GM18907 (cell line): ENCODE measurements around the gene ESR2.

ENCODE experiments used
- ATAC-seq: cut with Tn5 transposase; IDR thresholded peaks from one replicate; pipeline ENCODE4 v1.9.1; 2021; ENCODE audit warnings: mild to moderate bottlenecking, moderate library complexity; ENCODE audit not compliant: unreplicated experiment

Gene ESR2

DNA sequence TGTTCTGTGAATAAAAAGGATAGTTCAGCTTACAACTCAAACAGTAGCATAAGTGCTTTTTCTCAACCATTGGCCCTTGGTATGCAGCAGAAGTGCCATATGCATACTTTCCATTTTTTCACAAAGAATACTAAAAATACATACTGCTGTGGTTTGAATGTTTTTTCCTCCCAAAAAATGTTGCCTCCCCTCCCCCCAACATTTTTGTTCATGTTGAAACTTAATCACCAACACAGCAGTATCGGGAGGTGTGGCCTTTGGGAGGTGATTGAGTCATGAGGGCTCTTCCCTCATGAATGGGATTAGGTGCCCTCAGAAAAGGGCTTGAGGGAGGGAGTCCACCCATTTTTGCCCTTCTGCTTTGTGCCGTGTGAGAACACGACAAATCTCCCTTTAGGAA lies 198.6 kb downstream of the ESR2 start:
- no peak for ATAC-seq

DNA sequence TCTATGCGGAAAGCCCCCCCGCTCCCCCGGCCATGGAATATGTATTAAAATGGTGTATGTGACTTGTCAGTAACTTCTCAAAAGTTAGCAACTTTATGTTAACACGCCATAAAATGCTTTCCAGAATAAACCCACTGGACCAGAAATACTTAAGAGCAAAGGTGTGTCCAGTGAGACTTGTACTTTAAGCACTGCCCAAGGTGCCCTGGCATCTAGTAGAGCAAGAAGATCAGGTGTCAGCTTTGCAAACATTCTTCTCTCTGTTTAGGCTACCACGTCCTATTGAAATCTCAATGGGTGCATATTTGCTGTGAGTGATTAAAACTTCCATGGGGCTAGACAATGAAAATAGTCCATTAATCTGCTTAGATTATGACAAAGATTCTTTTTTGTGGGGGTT lies 201.2 kb downstream of the ESR2 start:
- no peak for ATAC-seq

DNA sequence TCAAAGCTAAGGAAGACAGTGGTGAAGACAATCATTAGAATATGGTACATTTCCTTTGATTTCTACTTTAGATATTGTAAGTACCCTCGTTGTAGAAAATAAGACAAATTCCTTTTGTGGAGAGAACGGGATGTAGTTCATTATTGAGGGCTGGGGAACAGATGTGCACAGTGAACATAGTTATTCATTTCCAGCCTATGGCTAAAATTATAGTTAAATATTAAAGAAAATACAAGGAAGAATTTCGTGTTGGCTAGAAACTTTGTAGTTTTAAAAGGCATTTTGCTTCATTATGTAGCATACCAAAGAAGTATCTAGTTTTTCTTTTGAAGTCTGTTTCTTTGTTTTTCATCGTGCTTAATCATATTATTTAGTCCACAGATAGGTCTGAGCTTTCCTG lies 201.8 kb downstream of the ESR2 start:
- ATAC-seq = no peak

DNA sequence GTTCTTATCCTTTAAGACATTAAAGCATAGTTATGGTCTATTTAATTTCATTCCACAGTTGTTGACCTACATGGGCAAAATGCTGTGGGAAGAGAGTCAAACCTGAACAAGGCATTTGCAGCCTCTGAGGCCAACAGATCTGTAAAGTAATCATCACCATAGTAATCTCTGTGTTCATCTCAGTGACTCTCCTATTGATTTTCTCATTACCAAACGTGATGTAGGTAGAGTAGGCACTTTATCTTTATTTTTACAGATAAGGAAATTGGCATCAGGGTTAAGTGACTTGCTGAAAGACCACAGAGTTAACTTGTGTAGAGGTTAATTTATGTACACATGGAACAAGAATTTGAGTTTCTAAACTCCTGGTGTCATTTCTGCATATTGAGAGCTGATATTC lies 203.0 kb downstream of the ESR2 start:
- ATAC-seq = no peak

DNA sequence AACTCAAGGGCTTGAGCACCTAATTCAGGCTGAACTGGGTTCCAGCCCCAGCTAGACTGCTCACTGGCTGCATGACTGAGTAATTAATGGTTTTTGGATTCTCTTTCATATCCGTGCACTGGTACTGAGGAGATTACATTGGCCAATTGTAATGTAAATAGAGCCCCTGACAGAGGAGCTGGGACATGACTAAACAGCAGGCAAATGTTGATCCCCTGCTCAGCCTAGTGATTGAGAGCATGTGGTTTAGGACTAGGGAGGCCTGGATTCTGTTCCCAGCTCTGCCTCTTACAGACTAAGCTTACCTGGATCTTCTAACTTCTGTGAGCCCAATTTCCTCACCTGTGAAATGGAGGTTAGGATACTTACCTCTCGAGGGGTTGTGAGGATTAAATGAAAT lies 204.3 kb downstream of the ESR2 start:
- ATAC-seq = no peak

DNA sequence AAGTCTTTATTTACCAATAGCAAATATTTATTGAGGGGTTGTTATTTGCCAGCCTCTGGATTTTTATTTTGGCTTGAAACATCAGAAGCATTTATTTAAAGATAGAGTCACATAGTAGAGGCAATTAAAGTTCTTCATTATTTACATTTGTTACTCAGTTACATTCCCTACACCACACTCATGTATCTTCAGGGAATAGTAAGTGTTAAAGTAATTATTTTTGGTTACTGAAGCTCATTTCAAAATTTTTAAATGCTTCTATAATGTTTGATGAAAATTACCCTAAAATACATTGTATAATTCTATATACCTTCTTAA lies 205.6 kb downstream of the ESR2 start:
- ATAC-seq = no peak

DNA sequence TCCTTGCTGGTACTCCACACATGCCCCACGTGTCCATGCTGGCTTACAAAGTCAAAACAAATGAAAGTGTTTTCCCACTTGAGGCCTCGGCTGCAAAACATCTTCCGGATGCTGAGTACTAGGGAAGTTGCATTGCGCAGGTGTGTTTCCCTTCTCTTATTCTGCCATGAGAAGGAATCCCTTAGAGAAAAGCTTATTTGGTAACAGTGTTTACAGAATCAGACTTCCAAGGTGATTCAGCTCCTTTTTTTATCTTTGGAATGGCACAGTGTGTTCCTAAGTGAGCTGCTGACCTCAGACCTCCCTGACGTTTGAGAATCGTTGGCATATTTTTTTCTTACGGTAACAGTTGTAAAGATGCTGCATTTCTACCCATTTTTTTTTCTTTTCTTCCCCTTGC lies 211.3 kb downstream of the ESR2 start:
- ATAC-seq = no peak

DNA sequence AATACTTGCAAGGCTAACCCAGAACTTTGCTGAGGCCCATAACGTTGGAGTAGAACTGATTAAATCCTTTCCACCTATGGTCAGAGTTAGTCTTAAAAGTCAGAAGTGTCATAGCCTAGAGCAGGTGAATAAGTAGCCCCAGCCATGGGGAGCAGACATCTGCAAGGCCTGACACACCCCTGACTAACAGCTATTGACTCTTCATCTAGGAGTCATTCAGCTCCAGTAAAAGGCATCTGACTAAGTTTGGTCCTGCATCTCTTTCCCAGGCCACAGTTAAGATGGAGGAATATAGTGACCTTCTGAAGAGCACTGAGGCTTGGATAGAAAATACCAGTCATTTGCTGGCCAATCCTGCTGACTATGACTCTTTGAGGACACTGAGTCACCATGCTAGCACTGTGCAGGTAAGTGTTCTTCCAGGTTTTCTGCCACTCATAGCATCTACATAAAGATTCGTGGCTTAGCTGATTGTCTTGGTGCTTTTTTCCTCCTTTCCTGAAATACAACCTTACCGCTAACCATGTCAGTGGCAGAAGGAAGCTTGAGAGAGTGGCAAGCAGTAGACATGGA lies 212.9 kb downstream of the ESR2 start:
- no peak for ATAC-seq

DNA sequence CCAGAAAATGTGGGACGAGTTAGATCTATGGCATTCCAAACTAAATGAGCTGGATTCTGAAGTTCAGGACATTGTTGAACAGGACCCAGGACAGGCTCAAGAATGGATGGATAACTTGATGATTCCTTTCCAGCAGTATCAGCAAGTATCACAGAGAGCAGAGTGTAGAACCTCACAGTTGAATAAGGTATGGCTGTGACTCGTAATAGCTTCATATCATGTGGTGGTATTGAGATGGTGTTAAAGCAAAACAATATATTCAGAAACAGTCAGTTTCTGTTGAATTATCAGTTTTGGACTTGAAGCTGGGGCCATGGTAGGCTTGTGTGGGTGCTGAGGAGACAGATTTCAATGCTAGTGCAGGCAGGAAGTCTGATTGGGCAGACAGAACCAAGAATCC lies 213.7 kb downstream of the ESR2 start:
- no peak for ATAC-seq

DNA sequence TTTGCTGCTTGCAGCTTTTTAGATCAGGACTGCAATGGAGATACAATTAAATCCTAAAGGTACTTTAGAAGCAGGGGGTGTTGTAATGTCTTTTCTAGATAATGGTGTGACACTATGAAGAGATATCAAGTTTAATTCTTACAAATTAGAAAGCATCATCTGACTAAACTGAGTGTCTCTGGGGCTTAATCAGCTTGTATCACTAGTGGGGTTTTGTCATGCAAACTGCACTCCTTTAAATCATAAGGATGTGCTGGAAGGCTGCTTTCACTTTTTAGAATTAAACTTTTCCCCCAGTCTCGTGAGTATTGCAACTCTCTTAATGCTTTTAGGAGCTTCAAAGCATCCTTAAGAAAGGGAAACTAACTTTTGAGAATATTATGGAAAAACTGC lies 218.6 kb downstream of the ESR2 start:
- no peak for ATAC-seq

DNA sequence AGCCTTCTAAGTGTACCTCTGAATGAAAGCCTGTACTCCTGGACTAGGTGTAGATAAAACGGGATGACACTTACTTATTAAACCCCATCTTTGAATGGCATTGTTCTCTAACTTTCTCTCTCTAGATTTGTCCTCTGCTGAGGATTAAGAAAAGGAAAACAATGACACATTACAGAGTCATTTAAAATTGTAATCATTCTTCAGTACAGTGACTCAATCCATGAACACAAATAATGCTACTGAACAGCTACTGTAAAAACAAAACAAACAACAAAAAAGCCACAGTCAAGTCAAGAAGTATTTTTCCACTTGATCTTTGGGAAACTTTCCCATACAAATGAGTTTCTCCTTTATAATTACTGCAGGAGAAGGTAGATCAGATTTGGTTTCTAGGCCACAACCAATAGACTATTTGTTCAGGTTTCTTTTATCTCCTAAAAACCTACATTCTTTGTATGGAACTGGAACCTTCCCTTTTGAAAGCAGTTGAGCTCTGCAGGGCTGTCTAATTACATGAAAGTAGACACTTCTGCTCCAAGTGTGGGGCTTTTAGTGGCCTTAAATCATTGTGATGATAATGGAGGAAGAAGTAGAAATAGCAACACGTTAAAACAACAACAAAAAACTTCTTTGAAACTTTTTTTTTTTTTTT lies 219.1 kb downstream of the ESR2 start:
- ATAC-seq = no peak

DNA sequence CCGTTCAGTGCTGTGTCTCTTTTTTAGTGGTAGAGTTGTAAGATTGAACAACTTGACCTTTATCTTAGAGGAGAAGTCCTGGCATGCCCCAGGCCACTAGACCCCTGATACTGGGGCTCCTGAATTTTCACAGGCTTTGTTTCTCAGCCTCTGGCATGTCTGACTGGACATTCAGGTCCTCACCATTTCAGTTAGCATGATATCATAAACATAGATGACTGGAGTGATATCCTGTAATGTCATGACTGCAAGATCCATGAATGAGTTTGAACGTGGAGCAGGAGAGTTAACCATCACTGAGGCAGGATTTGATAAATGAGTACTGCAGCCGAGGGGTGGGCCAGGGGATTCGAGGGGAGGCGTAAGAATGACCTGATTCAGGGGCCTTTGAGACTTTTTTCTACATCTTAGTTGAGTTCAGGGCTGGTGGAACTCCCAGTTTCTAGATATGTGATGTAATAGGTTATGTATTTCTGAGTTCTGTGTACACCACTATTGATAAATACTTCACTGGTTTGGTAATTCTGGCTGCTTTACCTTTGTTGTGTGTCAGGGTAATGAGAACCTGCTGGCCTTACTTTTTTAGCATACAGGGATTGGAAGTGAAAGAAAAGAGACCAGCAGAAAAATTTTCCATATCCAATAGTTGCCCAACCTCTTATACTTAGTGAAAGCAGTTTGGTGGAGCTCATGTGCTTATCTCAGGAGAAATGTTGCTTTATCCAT lies 224.4 kb downstream of the ESR2 start:
- ATAC-seq = no peak

DNA sequence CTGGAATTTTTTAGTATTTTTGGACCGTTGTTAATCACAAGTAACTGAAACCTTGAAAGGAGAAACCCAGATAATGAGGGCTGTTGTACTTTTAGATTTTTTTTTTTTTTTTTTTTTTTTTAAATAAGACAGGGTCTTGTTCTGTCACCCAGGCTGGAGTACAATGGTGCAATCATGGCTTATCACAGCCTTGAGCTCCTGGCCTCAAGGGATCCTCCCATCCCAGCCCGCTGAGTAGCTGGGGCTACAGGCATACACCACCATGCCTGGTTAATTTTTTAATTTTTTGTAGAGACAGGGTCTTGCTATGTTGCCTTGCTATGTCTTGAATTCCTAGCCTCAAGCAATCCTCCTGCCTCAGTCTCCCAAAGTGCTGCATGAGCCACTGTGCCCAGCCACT lies 229.7 kb downstream of the ESR2 start:
- no peak for ATAC-seq

DNA sequence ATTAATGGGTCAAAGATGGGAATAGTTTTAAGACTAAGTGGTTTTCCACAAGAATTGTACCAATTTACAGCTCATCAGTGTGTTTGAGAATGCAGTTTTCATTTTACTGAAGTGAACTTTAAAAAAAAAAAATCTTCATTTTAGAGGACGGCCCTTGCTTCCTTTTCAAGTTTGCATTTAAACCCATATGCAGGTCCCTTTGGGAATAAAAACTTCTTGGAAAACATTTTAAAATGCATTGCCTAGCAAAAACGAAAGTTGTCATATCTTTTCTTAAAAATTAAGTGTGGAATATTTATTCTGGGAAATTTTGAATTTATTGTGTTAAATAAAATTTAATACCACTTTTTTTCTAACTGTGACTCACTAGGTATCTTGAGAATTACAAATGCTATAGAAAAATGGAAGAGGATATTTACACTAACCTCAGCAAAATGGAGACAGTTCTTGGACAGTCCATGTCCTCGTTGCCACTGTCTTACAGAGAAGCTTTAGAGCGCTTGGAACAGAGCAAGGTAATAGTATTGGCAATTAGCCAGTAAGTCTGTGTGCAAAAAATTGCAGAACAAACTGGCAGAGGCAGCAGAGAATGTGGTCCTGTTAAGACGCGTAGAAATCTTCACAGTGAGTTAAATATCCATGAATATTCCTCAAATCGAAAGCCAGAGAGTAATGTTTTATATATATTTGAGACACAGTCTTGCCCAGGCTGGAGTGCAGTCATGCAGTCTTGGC lies 231.6 kb downstream of the ESR2 start:
- no peak for ATAC-seq

DNA sequence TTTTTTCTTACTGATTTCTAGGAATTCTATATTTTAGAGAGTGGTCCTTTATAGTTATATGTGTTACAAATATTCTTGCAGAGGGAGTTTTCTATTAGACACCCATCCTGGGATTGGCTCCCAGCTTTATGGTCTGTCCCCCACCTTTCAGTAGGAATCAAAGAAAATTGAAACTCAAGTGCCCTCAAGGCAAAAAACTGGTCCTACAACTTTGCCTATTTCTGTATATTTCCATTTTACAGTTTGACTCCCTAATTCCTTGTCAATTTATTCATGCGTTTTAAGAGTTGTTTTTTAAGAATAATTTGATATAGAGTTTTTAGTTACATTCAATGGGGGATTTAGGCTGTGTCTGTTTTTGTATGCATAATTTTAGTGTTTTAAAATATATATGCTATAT lies 232.5 kb downstream of the ESR2 start:
- no peak for ATAC-seq

DNA sequence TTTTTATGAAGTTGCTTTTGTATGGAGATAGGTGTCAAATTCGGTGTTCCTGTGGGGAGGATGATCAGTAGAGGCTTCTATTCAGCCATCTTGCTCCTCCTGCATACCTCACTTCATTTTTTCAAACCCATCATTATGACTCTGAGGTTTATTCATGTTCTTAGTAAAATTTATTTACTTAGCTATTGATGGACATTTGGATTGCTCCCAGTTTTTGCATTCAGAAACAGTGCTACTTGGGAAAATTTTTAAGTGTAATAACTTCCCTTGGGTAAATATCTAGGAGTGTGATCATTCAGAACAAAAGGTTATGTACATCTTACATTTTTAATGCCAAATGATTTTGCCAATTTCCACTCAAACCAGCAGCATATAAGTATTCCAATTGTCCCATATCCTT lies 233.1 kb downstream of the ESR2 start:
- ATAC-seq = no peak

DNA sequence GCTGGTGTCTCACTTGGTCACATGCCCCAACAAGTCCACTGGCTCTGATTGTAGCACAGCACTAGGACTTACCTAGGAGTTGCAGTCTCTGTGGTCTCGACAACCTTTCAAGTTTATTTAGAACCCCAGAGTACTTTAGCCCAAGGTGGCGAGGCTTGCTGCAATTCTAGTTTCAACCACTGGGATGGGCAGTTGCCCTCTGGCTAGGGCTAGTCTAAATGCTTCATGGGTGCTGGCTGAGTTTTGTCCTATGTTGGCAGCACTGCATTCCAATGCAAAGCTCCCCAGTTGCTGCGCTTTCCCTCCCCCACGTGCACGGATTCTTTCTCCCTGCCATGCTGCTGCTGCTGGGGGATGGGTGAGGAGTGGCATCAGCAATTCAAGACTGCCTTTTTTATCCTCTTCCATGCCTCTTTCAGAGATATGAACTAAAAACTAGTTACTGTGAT lies 233.5 kb downstream of the ESR2 start:
- ATAC-seq = no peak

DNA sequence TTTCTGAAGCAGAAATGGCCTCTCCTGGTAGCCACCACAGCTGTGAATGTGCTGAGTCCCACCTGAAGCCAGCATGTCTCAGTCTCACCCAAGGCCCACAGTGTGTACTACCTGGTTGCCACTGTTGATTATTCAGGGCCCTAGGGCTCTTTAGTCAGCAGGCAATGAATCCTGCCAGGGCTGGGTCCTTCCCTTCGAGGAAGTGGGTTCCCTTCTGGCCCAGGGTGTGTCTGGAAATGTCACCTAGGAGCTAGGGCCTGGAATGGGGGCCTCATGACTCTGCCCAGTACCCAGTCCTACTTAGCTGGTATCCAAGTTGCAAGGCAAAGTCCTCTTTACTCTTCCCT lies 234.0 kb downstream of the ESR2 start:
- no peak for ATAC-seq

DNA sequence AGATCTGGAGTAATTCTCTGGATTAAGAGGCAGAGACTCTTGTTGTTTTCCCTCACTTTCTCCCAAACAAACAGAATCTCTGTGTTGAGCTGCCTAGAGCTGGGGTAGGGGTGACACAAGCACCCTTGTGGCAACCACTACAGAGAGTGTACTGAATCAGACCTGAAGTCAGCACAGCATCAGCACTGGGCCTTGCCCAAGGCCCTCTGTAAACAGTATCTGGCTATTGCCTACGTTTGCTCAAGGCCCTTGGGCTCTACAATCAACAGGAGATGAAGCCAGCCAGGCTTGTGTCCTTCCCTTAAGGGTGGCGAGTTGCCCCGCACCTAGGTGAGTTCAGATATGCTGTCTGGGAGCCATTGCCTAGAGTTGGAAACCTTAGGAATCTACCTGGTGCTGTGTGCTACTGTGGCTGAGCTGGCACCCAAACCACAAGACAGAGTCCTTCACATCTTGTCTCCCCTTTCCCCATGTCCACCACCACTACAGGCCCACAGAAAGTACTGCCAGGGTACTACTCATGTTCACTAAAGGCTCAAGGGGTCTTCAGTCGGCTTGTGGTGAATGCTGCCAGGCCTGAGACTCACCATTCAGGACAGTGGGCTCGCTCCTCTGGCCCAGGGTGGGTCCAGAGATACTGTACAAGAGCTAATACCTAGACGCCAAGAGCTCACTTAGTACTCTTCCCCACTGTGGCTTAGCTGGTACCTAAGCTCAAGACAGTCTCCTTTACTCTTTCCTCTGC lies 234.5 kb downstream of the ESR2 start:
- no peak for ATAC-seq

DNA sequence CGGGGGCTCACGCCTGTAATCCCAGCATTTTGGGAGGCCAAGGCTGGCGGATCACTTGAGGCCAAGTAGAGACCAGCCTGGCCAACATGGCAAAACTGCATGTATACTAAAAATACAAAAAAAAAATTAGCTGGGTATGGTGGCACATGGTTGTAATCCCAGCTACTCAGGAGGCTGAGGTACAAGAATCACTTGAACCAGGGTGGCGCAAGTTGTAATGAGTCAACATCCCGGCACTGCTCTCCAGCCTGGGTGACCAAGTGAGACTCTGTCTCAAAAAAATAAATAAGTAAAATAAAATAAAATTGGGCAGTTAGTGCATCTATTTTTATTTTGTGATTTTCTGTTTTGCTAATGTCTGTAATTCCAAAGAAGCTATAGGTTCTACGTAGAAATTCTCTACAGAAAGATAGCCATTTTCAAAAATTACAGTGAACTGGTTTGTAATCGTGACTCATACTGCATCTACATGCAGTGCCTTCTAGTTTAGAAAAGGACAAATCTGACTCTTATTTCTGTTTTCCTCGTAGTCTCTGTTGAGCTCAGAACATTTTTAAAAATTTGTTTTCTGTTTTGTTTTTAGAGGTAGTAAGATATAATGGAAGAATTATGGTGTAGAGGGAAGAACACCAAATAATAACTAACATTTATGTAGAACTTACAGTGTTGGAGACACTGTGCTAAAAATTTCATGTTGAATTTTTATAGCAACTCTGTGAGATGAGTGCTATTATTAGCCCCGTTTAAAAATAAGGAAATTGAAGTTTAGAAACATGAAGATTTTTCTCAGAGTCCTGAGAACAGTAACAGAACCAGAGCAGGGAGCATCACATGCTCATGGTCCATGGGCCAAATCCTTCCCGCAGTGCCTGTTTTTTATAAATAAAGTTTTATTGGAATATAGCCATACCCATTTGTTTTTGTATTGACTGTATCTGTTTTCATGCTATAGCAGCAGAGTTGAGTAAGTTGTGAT lies 240.2 kb downstream of the ESR2 start:
- ATAC-seq = no peak
